Measurements from ENCODE around the gene DENND2D.

Gene DENND2D

DNA sequence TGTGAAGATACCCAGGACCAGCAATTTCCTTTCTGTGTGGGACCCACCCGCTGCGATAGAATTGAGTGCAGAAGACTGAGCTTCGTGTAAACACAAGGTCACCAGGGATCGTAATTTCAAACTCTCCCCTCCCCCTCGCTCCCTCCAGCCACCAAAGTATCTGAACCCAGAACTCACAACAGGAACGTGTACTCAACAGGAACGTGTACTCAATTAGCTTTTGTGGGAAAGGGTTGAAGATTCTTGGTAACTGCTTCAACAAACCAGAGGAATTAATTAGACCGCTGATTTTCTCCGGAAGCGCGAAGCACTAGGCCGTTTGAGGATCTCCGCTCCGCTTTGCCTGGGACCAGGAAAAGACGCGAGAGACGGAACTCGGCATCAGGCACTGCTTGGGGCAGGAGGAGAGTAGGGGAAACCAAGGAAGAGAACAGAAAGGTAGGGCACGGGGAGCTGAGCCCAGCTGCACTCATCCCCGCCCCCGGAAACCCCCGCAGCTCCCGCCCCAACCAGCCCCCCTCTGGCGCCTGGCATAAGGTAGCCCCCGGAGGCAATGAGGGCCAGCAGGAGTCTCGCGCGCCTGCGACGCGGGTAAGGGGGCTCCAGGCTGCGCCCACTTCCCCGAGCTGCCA, 61.0 kb downstream of the DENND2D start:
- DNase-seq (ENCODE audit: low spot score in 2 of 2): peak; percentile 47 to 75
- peaks cover 25% of the 10 kb centered on the region for H3K4me1 ChIP-seq
- peak overlapping the region; percentile 94 for H3K4me3 ChIP-seq
- H3K36me3 ChIP-seq (replicated peaks): peaks cover 25% of the 10 kb centered on the region
- no peaks in the 10 kb centered on the region for H3K27me3 ChIP-seq (ENCODE audit: low read depth)
- in situ Hi-C loops (cut with MboI; ENCODE audit: low sequenced_read_pairs): no loop called here
- H3K9me3 ChIP-seq: no peaks in the 10 kb centered on the region
